H1 (cell line): Measurements from ENCODE around the gene HDAC10. TPM values are rescaled to one million over a fixed set of nuclear protein-coding genes. Genes with fewer than 3 reads are reported as not detected.

ENCODE experiments used
- CTCF ChIA-PET: fragments of 300-600 bp; sonication (Branson Sonifier 250); formaldehyde crosslinking; loops from one replicate; lab custom pipeline; 2021; ENCODE audit not compliant: partially characterized antibody; lab: Charles Lee
- POLR2A ChIA-PET: fragments of 300-600 bp; sonication (Branson Sonifier 250); formaldehyde crosslinking; loops from one replicate; lab custom pipeline; 2021; ENCODE audit warnings: inconsistent platforms; ENCODE audit not compliant: partially characterized antibody; lab: Charles Lee
- DNase-seq, 2 experiments: peaks; one replicate each; pipeline versions ENCODE4 v3.0.0 to v3.0.0-alpha.2; 2010 to 2022; ENCODE audit warnings: low spot score in 2 of 2, low read depth in 1 of 2, mixed read lengths in 1 of 2
- FAIRE-seq: peaks from 2 replicates; lab custom pipeline; 2011; peaks lifted over from hg19 to GRCh38; lab: Jason Lieb, UNC
- H2AFZ ChIP-seq: 2 replicates; pipeline ENCODE4 v1.8.1; 2012; ENCODE audit warnings: low read length, inconsistent platforms
- H2AK5ac ChIP-seq: 2 replicates; pipeline ENCODE4 v1.6.1; 2013; ENCODE audit warnings: low read depth, low read length
- H2BK120ac ChIP-seq: replicated peaks from 2 replicates; pipeline ENCODE3; 2013; ENCODE audit warnings: low read depth, low read length, inconsistent platforms
- H2BK12ac ChIP-seq: 2 replicates; pipeline ENCODE4 v1.6.1; 2013; ENCODE audit warnings: low read depth, low read length
- H2BK15ac ChIP-seq: 2 replicates; pipeline ENCODE4 v1.6.1; 2013; ENCODE audit warnings: low read length
- H2BK20ac ChIP-seq: 2 replicates; pipeline ENCODE4 v1.6.1; 2013; ENCODE audit warnings: low read length
- H2BK5ac ChIP-seq: 2 replicates; pipeline ENCODE4 v1.6.1; 2013; ENCODE audit warnings: low read depth, low read length
- H3K14ac ChIP-seq: 2 replicates; pipeline ENCODE4 v1.6.1; 2013; ENCODE audit warnings: inconsistent platforms; ENCODE audit not compliant: insufficient read length
- H3K18ac ChIP-seq: 2 replicates; pipeline ENCODE4 v1.6.1; 2013; ENCODE audit warnings: low read length; ENCODE audit errors: extremely low read depth
- H3K23ac ChIP-seq: 2 replicates; pipeline ENCODE4 v1.6.1; 2013; ENCODE audit warnings: inconsistent platforms; ENCODE audit not compliant: insufficient read length
- H3K23me2 ChIP-seq: 2 replicates; pipeline ENCODE4 v1.6.1; 2013; ENCODE audit warnings: low read depth, low read length
- H3K27ac ChIP-seq: 2 replicates; pipeline ENCODE4 v1.6.1; 2011; ENCODE audit warnings: low read depth, low read length, inconsistent platforms
- H3K27me3 ChIP-seq, 4 experiments: replicated peaks in 1 of 4; 1 replicate in 1 of 4; 2 replicates in 3 of 4; pipeline versions ENCODE4 v1.6.1 to v1.8.1; 2011 to 2013; ENCODE audit warnings: low read length in 3 of 4, mild to moderate bottlenecking in 3 of 4, inconsistent platforms in 2 of 4, mixed read lengths in 2 of 4, moderate library complexity in 1 of 4; ENCODE audit not compliant: control insufficient read depth in 3 of 4, insufficient read depth in 3 of 4; ENCODE audit errors: extremely low read depth in 1 of 4
- H3K36me3 ChIP-seq, 4 experiments: 2 replicates each; pipeline versions ENCODE4 v1.6.1 to v1.8.1; 2011 to 2013; ENCODE audit warnings: mild to moderate bottlenecking in 4 of 4, low read length in 3 of 4, moderate library complexity in 2 of 4, control low read depth in 1 of 4, inconsistent platforms in 1 of 4; ENCODE audit not compliant: insufficient read depth in 4 of 4, control insufficient read depth in 2 of 4
- H3K4ac ChIP-seq: replicated peaks from 2 replicates; pipeline ENCODE3; 2013; ENCODE audit warnings: low read length, low read depth, mixed read lengths, inconsistent platforms; ENCODE audit not compliant: insufficient read length
- H3K4me1 ChIP-seq, 4 experiments: replicated peaks in 1 of 4; 1 replicate in 1 of 4; 2 replicates in 3 of 4; pipeline versions ENCODE4 v1.6.1 to v1.8.1; 2011 to 2013; ENCODE audit warnings: low read length in 3 of 4, inconsistent platforms in 2 of 4, mixed read lengths in 1 of 4; ENCODE audit not compliant: insufficient read depth in 4 of 4, control insufficient read depth in 3 of 4
- H3K4me2 ChIP-seq, 2 experiments: 2 replicates each; pipeline versions ENCODE4 v1.6.1 to v1.8.1; 2011 to 2013; ENCODE audit warnings: low read depth in 2 of 2, low read length in 2 of 2, control low read depth in 1 of 2, inconsistent platforms in 1 of 2, mild to moderate bottlenecking in 1 of 2; ENCODE audit not compliant: insufficient read depth in 1 of 2
- H3K4me3 ChIP-seq, 4 experiments: fragments of 200-600, 300-600 bp in 1 of 4; sonication (generic), shearing (Covaris generic), sonication (Bioruptor Twin) in 1 of 4; 2 replicates each; pipeline versions ENCODE4 v1.5.1 to v1.8.1; 2011 to 2016; ENCODE audit warnings: low read length in 4 of 4, low read depth in 3 of 4, control low read depth in 2 of 4, inconsistent platforms in 2 of 4, mild to moderate bottlenecking in 2 of 4, mixed read lengths in 1 of 4, moderate library complexity in 1 of 4; ENCODE audit not compliant: insufficient read depth in 2 of 4; ENCODE audit errors: extremely low read depth in 1 of 4
- H3K56ac ChIP-seq: replicated peaks from 2 replicates; pipeline ENCODE3; 2013; ENCODE audit warnings: low read depth, mild to moderate bottlenecking, mixed read lengths, low read length, inconsistent platforms; ENCODE audit not compliant: insufficient read length
- H3K79me1 ChIP-seq: 2 replicates; pipeline ENCODE4 v1.6.1; 2013; ENCODE audit warnings: low read depth, low read length, control low read depth
- H3K79me2 ChIP-seq, 2 experiments: 2 replicates each; pipeline versions ENCODE4 v1.6.1 to v1.8.1; 2012 to 2013; ENCODE audit warnings: low read length in 2 of 2, mild to moderate bottlenecking in 2 of 2, inconsistent platforms in 1 of 2; ENCODE audit not compliant: insufficient read depth in 2 of 2, control insufficient read depth in 1 of 2
- H3K9ac ChIP-seq, 4 experiments: replicated peaks in 1 of 4; 1 replicate in 1 of 4; 2 replicates in 3 of 4; pipeline versions ENCODE4 v1.6.1 to v1.8.1; 2011 to 2013; ENCODE audit warnings: low read depth in 3 of 4, low read length in 3 of 4, control low read depth in 2 of 4, mild to moderate bottlenecking in 2 of 4, moderate library complexity in 2 of 4, inconsistent platforms in 1 of 4; ENCODE audit errors: extremely low read depth in 1 of 4
- H3K9me3 ChIP-seq, 2 experiments: 2 replicates each; pipeline versions ENCODE4 v1.6.1 to v1.8.1; 2012 to 2013; ENCODE audit warnings: mild to moderate bottlenecking in 2 of 2, moderate library complexity in 2 of 2, control low read depth in 1 of 2, inconsistent platforms in 1 of 2, low read depth in 1 of 2, low read length in 1 of 2, mixed read lengths in 1 of 2; ENCODE audit not compliant: insufficient read depth in 2 of 2
- H4K20me1 ChIP-seq, 2 experiments: replicated peaks in 1 of 2; 2 replicates each; pipeline versions ENCODE3 to v1.8.1; 2011 to 2013; ENCODE audit warnings: inconsistent platforms in 2 of 2, low read length in 2 of 2, mild to moderate bottlenecking in 1 of 2; ENCODE audit not compliant: insufficient read depth in 2 of 2, control insufficient read depth in 1 of 2
- H4K5ac ChIP-seq: 2 replicates; pipeline ENCODE4 v1.6.1; 2013; ENCODE audit warnings: low read length, low read depth, mixed read lengths, inconsistent platforms; ENCODE audit not compliant: insufficient read length
- H4K8ac ChIP-seq: 2 replicates; pipeline ENCODE4 v1.8.0; 2013; ENCODE audit warnings: mild to moderate bottlenecking, moderate library complexity, low read length, inconsistent platforms; ENCODE audit not compliant: insufficient read depth; ENCODE audit errors: extremely low read depth
- H4K91ac ChIP-seq: replicated peaks from 2 replicates; pipeline ENCODE3; 2013; ENCODE audit warnings: low read length, mixed read lengths, inconsistent platforms; ENCODE audit not compliant: insufficient read length
- CHD1 ChIP-seq: IDR thresholded peaks from 2 replicates; pipeline ENCODE4 v1.6.1; 2012; ENCODE audit warnings: low read depth, low read length, improper control_type of control experiment
- CHD2 ChIP-seq: IDR thresholded peaks from 2 replicates; pipeline ENCODE4 v1.6.1; 2012; ENCODE audit warnings: low read length, improper control_type of control experiment
- CREB1 ChIP-seq: IDR thresholded peaks from 2 replicates; pipeline ENCODE4 v1.6.1; 2012; ENCODE audit warnings: inconsistent platforms
- FOSL1 ChIP-seq: IDR thresholded peaks from 2 replicates; pipeline ENCODE4 v1.6.1; 2011; ENCODE audit warnings: mild to moderate bottlenecking, low read depth, low read length, moderate library complexity; ENCODE audit not compliant: insufficient read depth
- GTF2F1 ChIP-seq: IDR thresholded peaks from 2 replicates; pipeline ENCODE4 v1.6.1; 2012; ENCODE audit warnings: low read depth, low read length, improper control_type of control experiment, borderline replicate concordance
- JUN ChIP-seq: IDR thresholded peaks from 2 replicates; pipeline ENCODE4 v1.6.1; 2011; ENCODE audit warnings: low read depth, mild to moderate bottlenecking, improper control_type of control experiment, low read length
- SAP30 ChIP-seq: fragments of 300-600 bp; sonication (generic); IDR thresholded peaks from 2 replicates; pipeline ENCODE4 v1.7.1; 2012; ENCODE audit warnings: low read length, moderate library complexity, mild to moderate bottlenecking, inconsistent platforms; ENCODE audit not compliant: insufficient read depth, insufficient replicate concordance
- SRF ChIP-seq: IDR thresholded peaks from 2 replicates; pipeline ENCODE4 v1.6.1; 2011; ENCODE audit warnings: mild to moderate bottlenecking, low read depth, low read length, moderate library complexity
- TCF12 ChIP-seq: IDR thresholded peaks from 2 replicates; pipeline ENCODE4 v1.6.1; 2011; ENCODE audit warnings: low read depth, mild to moderate bottlenecking, low read length
- WGBS, 2 experiments: shearing (Covaris generic) in 1 of 2; methylation state at CpG; one replicate each; pipeline versions ENCODE4 v1.1.6 to v1.1.7; 2013 to 2015; ENCODE audit warnings: low lambda C conversion rate in 2 of 2, mixed read lengths in 2 of 2, inconsistent platforms in 1 of 2, low coverage in 1 of 2, missing lambda C conversion rate in 1 of 2; ENCODE audit not compliant: insufficient replicate concordance in 2 of 2, insufficient coverage in 1 of 2, insufficient read length in 1 of 2; ENCODE audit errors: extremely low coverage in 1 of 2, missing lambda C conversion rate in 1 of 2; 5-methylcytosine and 5-hydroxymethylcytosine counted together
- polyA plus RNA-seq, 7 experiments: library from polyadenylated mRNA; depleted of rRNA in 3 of 7; stranded (reverse) in 5 of 7; unstranded in 2 of 7; fragments of >200 nt in 5 of 7; fragments of 200-250 nt in 2 of 7; gene quantifications; 1 replicate in 5 of 7; 2 replicates in 1 of 7; 4 replicates in 1 of 7; pipeline versions ENCODE4 v1.2.1 to v1.2.3, GENCODE V29; 2011 to 2013; ENCODE audit warnings: missing spikeins in 2 of 7, mixed read lengths in 2 of 7
- total RNA-seq: library from RNA; stranded (reverse); fragmentation: NEBNext Ultra II Directional; extraction: Animal tissue kit (Norgen Biotek cat#: 25700); gene quantifications from 2 replicates; pipeline ENCODE4 v1.2.1, GENCODE V29; 2021
- TF ChIP-seq, protein P1 (sequence below): IDR thresholded peaks from 2 replicates; pipeline ENCODE4 v1.6.1; 2011; ENCODE audit warnings: low read length, improper control_type of control experiment
- TF ChIP-seq, protein P2 (sequence below): IDR thresholded peaks from 2 replicates; pipeline ENCODE4 v1.6.1; 2011; ENCODE audit warnings: low read depth, mild to moderate bottlenecking, low read length; ENCODE audit not compliant: insufficient read depth

The HDAC10 gene
- total and polyA plus RNA-seq, 2 of the 8 experiments (the other 6 are each of a cell fraction or from before 2014, with no cell fraction given) = 11.2 to 26.4 TPM

DNA sequence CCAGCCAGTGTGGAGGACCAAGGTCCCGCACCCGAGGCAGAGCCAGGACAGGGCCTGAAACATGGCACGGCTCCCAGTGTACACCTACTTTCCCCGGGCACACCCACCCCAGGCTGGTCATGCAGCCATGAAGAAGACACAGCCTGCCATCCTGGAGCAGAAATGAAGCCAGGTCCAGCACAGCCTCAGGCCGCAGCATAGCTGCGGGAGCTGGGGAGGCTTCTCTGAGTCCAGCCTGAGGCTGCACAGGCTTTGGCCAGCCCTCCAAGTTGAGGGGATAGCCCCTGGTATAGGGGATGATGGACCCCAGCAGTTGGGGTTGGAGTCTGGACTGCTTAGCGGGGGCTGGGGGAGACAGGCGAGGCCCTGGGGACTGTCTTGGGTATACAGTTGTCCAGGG, 2.9 kb upstream of the HDAC10 start:
- H2AK5ac ChIP-seq = no peak overlapping the region
- H2BK15ac ChIP-seq = no peak overlapping the region
- ChIA-PET POLR2A (no interaction called here), CTCF (interaction anchor here (1.9 kb wide), 1 partner anchor 197 kb away, joined by 6 read pairs; no protein-coding TSS in a partner anchor)
- no peak overlapping the region for H2BK20ac ChIP-seq
- no peaks in the 10 kb centered on the region for H3K79me2 ChIP-seq
- H3K36me3 ChIP-seq = no peaks in the 10 kb centered on the region
- peaks cover 0 to 10% (median 6%) of the 10 kb centered on the region in 4 experiments; a peak in 6 of 7 replicates for H3K4me1 ChIP-seq
- H3K14ac ChIP-seq = no peak overlapping the region
- FAIRE-seq = no peak
- H3K56ac ChIP-seq = no peak overlapping the region
- no peak overlapping the region for H2AFZ ChIP-seq
- no peak overlapping the region for H3K4me3 ChIP-seq
- H3K79me1 ChIP-seq = 0 out of 2 replicates have a peak, but pooled peaks cover 3% of the 10 kb centered on the region
- DNase-seq = no peak
- peaks cover 12% of the 10 kb centered on the region for H3K23me2 ChIP-seq
- H4K8ac ChIP-seq = no peak overlapping the region
- no peak overlapping the region for H4K91ac ChIP-seq
- no peak overlapping the region for H3K4ac ChIP-seq
- H4K5ac ChIP-seq = no peak overlapping the region
- WGBS, 2 experiments = 80% methylated on average over 8 of the region's 8 CpGs; no CpG with 5 or more reads in 1 of the 2 experiments
- H3K9me3 ChIP-seq = no peaks in the 10 kb centered on the region
- TF ChIP-seq TCF12 (no peak), CREB1 (no peak), SAP30 (no peak), SRF (no peak), JUN (no peak), CHD2 (no peak), CHD1 (no peak), GTF2F1 (no peak), FOSL1 (no peak)
- TF ChIP-seq, protein P1, sequence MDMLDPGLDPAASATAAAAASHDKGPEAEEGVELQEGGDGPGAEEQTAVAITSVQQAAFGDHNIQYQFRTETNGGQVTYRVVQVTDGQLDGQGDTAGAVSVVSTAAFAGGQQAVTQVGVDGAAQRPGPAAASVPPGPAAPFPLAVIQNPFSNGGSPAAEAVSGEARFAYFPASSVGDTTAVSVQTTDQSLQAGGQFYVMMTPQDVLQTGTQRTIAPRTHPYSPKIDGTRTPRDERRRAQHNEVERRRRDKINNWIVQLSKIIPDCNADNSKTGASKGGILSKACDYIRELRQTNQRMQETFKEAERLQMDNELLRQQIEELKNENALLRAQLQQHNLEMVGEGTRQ = no peak
- TF ChIP-seq, protein P2, sequence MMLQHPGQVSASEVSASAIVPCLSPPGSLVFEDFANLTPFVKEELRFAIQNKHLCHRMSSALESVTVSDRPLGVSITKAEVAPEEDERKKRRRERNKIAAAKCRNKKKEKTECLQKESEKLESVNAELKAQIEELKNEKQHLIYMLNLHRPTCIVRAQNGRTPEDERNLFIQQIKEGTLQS = no peak
- peaks cover 1 to 12% of the 10 kb centered on the region in 2 experiments for H4K20me1 ChIP-seq
- no peak overlapping the region for H3K27ac ChIP-seq
- H2BK120ac ChIP-seq = no peak overlapping the region
- H3K23ac ChIP-seq = no peak overlapping the region
- H2BK12ac ChIP-seq = no peak overlapping the region
- no peak overlapping the region for H3K9ac ChIP-seq
- H3K27me3 ChIP-seq = no peaks in the 10 kb centered on the region
- no peak overlapping the region for H3K4me2 ChIP-seq
- no peak overlapping the region for H2BK5ac ChIP-seq
- no peak overlapping the region for H3K18ac ChIP-seq
